Mucosa of descending colon (tissue), 3 donors: ENCODE data around the gene KLHL30. TPM values are rescaled to one million over a fixed set of nuclear protein-coding genes. Genes with fewer than 3 reads are reported as not detected.

Experiments
- ATAC-seq: fragments of 200-7000 bp; cut with Tn5 transposase; one replicate; pipeline ENCODE4 v1.9.1; 2020; ENCODE audit warnings: mild to moderate bottlenecking, moderate library complexity
- DNase-seq, 3 donors: peaks; one replicate each; pipeline ENCODE4 v3.0.0-alpha.2; 2020
- H3K36me3 ChIP-seq: fragments of 200-600 bp; one replicate; pipeline ENCODE4 v1.8.0; 2021; ENCODE audit warnings: low read depth, mild to moderate bottlenecking
- H3K4me1 ChIP-seq: fragments of 200-600 bp; one replicate; pipeline ENCODE4 v1.8.0; 2021; ENCODE audit warnings: low read depth, mild to moderate bottlenecking
- H3K4me3 ChIP-seq: fragments of 200-600 bp; one replicate; pipeline ENCODE4 v1.8.0; 2021; ENCODE audit warnings: mild to moderate bottlenecking
- H3K9me3 ChIP-seq: fragments of 200-600 bp; one replicate; pipeline ENCODE4 v1.8.0; 2021; ENCODE audit warnings: mild to moderate bottlenecking
- intact Hi-C, 2 donors: fragments of 100-400 bp; cut with DNase I in 1 of 2; cut with micrococcal nuclease in 1 of 2; formaldehyde crosslinking; loops; one replicate each; pipeline versions ENCODE4 v1.11.0 to v1.11.1; 2022; cut with DNase I, micrococcal nuclease
- total RNA-seq, 3 donors: library from RNA; stranded (reverse); fragmentation: NEBNext Ultra II Directional in 2 of 3; extraction: Animal tissue kit (Norgen Biotek cat#: 25700) in 2 of 3; gene quantifications; one replicate each; pipeline versions ENCODE4 v1.2.1 to v1.2.4, GENCODE V29; 2021 to 2023
- TF ChIP-seq, protein P1 (sequence below): fragments of 200-600 bp; IDR thresholded peaks from one replicate; pipeline ENCODE4 v1.8.0; 2022; ENCODE audit warnings: antibody characterized with exemption, mild to moderate bottlenecking
- donor health status: DM: no; HTN: no; CAD: no; lungs with moderate emphysema.
- donor health status: DM: no; HTN: no; CAD: no.
- donor health status: DM: no; HTN: yes; CAD: no.

Gene KLHL30
- total RNA-seq, 3 donors from 2014 or later: 0.17 to 1.1 (median 0.24) TPM

DNA sequence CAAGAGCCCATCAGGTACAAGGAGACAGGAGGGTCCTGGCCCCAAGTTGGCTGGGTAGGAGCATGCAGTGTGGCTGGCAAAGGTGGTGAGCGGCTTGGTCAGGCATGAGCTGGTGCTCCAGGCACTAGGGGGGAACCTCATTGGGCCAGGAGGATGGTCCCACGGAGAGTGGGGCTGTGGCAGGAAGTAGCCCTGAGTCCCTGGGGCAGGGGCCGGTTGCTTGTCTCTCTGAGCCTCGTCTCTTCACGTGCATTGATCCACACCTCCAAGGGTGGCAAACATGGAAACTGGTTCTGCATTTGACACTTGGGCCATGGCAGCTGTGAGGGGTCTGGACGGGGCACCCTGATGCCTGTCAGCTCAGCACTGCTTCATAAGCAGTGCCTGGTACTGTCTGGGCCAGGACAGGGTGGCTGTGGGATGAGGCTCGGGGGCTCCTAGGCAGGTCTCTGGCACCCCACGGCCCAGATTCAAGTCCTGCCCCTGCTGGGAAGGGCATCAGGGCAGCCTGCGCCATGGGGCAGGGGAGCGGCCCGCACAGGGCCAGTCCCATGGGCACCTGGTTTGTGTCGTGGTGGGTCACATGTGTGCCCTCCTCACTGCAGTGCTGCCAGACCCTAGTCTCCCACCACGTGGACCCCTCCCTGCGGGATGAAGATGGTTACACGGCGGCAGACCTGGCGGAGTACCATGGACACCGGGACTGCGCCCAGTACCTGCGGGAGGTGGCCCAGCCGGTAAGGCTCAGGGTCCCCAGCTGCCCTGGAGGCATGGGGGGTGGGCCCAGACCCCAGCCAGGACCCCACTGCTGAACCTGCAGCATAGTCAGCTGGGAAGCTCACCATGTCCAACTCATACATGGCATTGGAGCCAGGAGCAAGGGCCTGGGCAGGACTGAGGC is 21.9 kb upstream of the KLHL30 start:
- peak in 2 of 3 donors; percentile 10 to 33 for DNase-seq
- Histone ChIP-seq H3K4me1 (no peaks in the 10 kb centered on the region), H3K9me3 (no peaks in the 10 kb centered on the region), H3K36me3 (no peaks in the 10 kb centered on the region), H3K4me3 (no peak overlapping the region)
- intact Hi-C loops: no loop called here
- ATAC-seq: no peak
- TF ChIP-seq, protein P1, sequence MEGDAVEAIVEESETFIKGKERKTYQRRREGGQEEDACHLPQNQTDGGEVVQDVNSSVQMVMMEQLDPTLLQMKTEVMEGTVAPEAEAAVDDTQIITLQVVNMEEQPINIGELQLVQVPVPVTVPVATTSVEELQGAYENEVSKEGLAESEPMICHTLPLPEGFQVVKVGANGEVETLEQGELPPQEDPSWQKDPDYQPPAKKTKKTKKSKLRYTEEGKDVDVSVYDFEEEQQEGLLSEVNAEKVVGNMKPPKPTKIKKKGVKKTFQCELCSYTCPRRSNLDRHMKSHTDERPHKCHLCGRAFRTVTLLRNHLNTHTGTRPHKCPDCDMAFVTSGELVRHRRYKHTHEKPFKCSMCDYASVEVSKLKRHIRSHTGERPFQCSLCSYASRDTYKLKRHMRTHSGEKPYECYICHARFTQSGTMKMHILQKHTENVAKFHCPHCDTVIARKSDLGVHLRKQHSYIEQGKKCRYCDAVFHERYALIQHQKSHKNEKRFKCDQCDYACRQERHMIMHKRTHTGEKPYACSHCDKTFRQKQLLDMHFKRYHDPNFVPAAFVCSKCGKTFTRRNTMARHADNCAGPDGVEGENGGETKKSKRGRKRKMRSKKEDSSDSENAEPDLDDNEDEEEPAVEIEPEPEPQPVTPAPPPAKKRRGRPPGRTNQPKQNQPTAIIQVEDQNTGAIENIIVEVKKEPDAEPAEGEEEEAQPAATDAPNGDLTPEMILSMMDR: no peak

DNA sequence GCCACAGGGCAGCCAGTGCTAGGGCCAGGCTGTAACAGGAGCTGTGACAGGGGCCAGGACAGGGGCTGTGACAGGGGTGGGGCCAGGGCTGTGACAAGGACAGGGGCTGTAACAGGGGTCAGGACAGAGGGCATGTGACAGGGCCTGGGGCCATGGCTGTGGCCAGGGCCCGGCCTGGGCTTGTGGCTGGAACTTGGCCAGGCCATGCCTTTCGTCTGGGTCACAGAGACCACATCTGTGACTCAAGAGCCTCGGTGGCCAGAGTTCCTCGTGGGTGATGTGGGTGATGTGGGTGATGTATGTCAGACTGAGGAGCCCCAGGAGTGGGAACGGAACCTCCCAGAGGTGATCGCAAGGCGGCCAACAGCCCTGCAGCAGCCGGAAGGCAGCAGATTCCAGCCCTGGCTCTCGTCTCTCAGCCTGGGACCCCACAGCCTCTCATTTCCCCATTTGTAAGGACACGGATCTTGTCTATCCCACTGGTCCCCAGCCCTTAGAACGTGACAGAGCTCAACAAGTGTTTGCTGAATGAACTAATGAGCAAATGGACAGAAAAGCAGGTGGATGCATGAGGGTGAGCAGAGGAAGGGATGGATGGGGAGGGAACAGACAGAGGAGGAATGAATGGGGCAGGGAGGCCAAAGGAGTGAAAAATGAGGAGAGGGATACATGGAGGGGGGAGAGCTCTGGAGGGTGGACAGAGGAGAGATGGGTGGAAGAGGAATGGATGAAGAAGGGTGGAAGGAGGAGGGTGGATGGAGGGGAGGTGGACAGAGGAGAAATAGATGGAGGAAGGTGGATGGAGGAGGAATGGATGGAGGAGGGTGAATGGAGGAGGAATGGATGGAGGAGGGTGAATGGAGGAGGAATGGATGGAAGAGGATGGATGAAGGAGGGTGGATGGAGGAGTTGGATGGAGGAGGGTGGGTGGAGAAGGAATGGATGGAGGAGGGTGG is 21.0 kb upstream of the KLHL30 start:
- DNase-seq: peak in 2 of 3 donors; percentile 7 to 28
- ATAC-seq: no peak
- TF ChIP-seq, protein P1: no peak
- Histone ChIP-seq H3K36me3 (no peaks in the 10 kb centered on the region), H3K4me3 (no peak overlapping the region), H3K4me1 (no peaks in the 10 kb centered on the region), H3K9me3 (no peaks in the 10 kb centered on the region)
- intact Hi-C loops: no loop called here

DNA sequence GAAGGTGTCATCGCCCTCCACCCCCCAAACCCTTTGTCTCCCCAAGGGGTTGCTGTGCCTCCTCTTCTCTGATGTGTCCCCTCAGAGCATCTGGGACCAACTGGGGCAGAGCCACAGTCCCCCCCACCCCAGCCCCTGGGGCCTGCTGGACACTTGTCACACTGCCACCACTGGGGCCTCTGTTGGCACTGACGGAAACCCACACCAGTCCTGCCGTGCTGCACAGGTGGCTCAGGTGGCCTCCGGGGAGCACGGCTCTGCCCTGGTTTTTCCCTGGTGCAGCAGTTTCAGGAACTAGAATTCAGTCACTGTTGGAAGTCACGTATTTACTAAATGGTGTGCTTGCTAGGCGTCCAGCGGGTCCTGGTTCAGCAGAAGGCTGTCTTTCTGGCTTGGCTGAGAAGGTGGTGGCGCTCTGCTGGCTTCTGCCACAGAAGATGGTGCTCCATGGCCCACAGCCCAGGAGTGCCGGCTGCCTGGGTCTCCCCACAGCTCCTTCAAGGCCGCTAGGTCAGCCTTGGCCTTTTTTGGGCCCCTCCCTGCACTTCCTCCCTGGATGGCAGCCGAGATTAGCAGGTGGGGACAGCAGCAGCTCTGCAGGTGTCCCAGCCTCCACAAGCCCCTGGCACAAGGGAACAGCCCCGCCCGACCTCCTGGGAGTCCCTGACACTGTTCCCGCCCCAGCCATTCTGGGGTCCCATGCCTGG is 18.6 kb upstream of the KLHL30 start:
- Histone ChIP-seq H3K4me3 (no peak overlapping the region), H3K9me3 (no peaks in the 10 kb centered on the region), H3K36me3 (no peaks in the 10 kb centered on the region), H3K4me1 (no peaks in the 10 kb centered on the region)
- TF ChIP-seq, protein P1: no peak
- intact Hi-C loops: no loop called here
- no peak for ATAC-seq
- peak in 2 of 3 donors; percentile 10 to 41 for DNase-seq

DNA sequence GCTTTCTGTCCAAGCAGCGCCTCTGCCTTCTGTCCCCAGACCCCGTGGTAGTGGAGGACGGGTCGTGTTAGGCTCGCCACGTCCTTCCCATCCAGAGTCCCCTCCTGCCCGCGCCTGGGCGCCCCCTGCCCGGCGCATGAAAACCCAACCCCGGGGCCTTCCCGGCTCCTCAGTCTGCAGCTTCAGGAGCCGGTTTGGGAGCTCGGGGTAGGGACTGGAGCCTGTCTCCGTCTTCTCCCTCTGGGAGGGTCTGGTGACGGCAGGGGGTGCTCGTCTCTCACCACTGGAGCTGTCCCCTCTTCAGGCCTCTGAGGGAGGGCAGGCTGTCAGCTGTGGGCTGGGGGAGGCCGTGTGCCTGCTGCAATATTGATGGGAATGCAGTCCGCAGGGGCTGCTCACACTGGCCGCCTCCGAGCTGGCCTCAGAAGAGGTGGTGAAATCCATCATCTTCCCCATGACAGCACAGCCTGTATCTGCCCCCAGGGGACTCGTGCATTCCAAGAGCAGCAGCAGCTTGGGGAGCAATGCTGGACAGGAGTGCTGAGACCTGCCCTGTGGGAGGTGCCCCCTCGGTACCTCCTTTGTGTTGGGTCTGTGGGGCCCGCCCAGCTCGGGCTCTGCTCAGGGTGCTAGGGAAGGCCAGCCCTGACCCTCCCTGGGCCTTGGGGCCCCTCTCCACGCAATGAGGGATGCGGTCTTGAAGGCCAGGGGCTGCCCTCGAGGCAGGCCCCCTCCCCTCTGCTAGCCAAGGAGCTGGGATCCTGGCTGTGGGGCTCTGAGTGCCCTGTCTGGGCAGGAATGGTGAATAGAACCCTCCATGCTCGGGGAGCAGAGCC is 17.8 kb upstream of the KLHL30 start:
- no peaks in the 10 kb centered on the region for H3K4me1 ChIP-seq
- H3K4me3 ChIP-seq: no peak overlapping the region
- DNase-seq: peak in 2 of 3 donors; percentile 31 to 37
- peak; percentile 10 for ATAC-seq
- H3K9me3 ChIP-seq: no peaks in the 10 kb centered on the region
- H3K36me3 ChIP-seq: no peaks in the 10 kb centered on the region
- TF ChIP-seq, protein P1: no peak
- intact Hi-C loops: no loop called here
